Measurements from ENCODE around the gene U2AF1. TPM values are rescaled to one million over a fixed set of nuclear protein-coding genes. Genes with fewer than 3 reads are reported as not detected.
"Not testable (repeated sequence)": the region's sequence is repeated elsewhere in the genome, so short reads cannot be mapped to it uniquely, and the experiment has no call there.

Gene U2AF1
- polyA plus RNA-seq, 1 of the 3 experiments (the other 2 are of a cell fraction) = 206 TPM

DNA sequence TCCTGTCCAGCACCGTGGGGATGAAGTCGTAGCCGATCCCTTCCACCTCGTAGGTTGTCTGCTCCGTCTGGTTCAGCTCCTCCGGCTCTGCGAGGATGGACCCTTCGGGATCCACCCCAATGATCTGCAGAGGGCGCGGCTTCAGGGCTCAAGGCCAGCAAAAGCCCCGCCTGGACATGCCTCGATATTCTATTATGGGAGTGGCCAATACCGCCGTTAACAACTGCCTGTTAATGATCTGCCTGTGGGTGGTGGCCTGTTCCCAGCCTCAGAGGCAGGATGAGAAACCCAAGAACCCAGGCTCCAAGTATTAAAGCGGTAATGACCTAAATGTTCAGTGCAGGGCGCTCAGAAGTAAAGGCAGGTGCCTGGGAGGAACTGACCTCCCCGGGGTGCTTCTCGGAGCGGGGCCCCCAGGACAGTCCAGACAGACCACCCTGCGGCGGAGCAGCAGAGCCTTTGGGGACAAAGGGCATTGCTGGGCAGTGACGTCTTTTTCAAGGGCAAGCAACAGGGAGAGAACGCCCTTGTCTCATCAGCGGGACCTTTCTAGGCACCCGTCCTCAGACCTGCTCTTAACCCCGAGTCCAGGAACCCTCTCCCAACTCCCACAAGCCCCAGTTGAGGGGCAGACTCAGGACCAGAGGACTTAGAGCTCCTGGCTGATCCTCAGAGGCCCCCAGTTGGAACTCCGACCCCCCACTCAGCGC, 44.3 kb downstream of the U2AF1 start:
- H2AFZ ChIP-seq (ENCODE audit: low read depth); H3K27ac ChIP-seq (ENCODE audit: low read depth in 2 of 2, low read length in 1 of 2); H3K27me3 ChIP-seq (ENCODE audit: insufficient read depth); H3K9me3 ChIP-seq; H3K9me2 ChIP-seq; H3K36me3 ChIP-seq (replicated peaks in 1 of 2; ENCODE audit: control insufficient read depth in 1 of 2, insufficient read depth in 2 of 2, low read length in 1 of 2); H3K79me2 ChIP-seq (ENCODE audit: insufficient read depth); DNase-seq; H4K20me1 ChIP-seq (ENCODE audit: insufficient read depth); H3K4me2 ChIP-seq; H3K4me3 ChIP-seq (ENCODE audit: low read depth in 2 of 2, low read length in 1 of 2); H3K9ac ChIP-seq; H3F3A ChIP-seq (replicated peaks; ENCODE audit: insufficient read depth); H3K4me1 ChIP-seq (ENCODE audit: control insufficient read depth in 1 of 2, insufficient read depth in 2 of 2, low read depth in 1 of 2, low read length in 1 of 2); CTCF ChIA-PET; POLR2A ChIA-PET: not testable (repeated sequence)
- WGBS (ENCODE audit: low lambda C conversion rate) = no CpG with 5 or more reads among the region's 28 CpGs

DNA sequence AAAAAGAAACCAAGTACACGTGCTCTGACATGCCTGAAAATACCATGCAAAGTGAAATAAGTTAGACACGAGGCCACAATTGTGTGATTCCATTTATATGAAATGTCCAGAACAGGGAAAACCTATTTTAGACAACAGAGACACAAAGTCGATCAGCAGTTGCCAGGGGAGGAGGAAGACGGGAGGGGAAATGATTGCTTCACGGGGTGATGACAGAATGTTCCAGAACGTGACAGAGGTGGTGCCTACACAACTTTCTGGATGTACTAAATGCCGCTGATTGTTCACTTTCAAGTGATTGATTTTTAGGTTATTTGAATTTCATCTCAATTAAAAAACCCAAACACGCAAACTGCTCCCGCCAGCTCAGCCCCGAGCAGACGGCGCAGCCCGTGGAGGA, 54.3 kb downstream of the U2AF1 start:
- H3F3A ChIP-seq (replicated peaks; ENCODE audit: insufficient read depth); H3K4me3 ChIP-seq (ENCODE audit: low read depth in 2 of 2, low read length in 1 of 2); H4K20me1 ChIP-seq (ENCODE audit: insufficient read depth); H3K9ac ChIP-seq; DNase-seq; H3K9me3 ChIP-seq; H3K27ac ChIP-seq (ENCODE audit: low read depth in 2 of 2, low read length in 1 of 2); H2AFZ ChIP-seq (ENCODE audit: low read depth); CTCF ChIA-PET; POLR2A ChIA-PET; H3K4me1 ChIP-seq (ENCODE audit: control insufficient read depth in 1 of 2, insufficient read depth in 2 of 2, low read depth in 1 of 2, low read length in 1 of 2); H3K79me2 ChIP-seq (ENCODE audit: insufficient read depth); H3K9me2 ChIP-seq; H3K27me3 ChIP-seq (ENCODE audit: insufficient read depth); H3K4me2 ChIP-seq; H3K36me3 ChIP-seq (replicated peaks in 1 of 2; ENCODE audit: control insufficient read depth in 1 of 2, insufficient read depth in 2 of 2, low read length in 1 of 2): not testable (repeated sequence)
- no CpG with 5 or more reads among the region's 13 CpGs for WGBS (ENCODE audit: low lambda C conversion rate)

GRCh38 chr21:43045876-43046821, 61.2 kb downstream of the U2AF1 start:
- H3K4me1 ChIP-seq (ENCODE audit: control insufficient read depth in 1 of 2, insufficient read depth in 2 of 2, low read depth in 1 of 2, low read length in 1 of 2); H3K9me3 ChIP-seq; H3K36me3 ChIP-seq (replicated peaks in 1 of 2; ENCODE audit: control insufficient read depth in 1 of 2, insufficient read depth in 2 of 2, low read length in 1 of 2); H3K9ac ChIP-seq; H3F3A ChIP-seq (replicated peaks; ENCODE audit: insufficient read depth); H3K79me2 ChIP-seq (ENCODE audit: insufficient read depth); CTCF ChIA-PET; H3K27me3 ChIP-seq (ENCODE audit: insufficient read depth); H3K4me2 ChIP-seq; H3K27ac ChIP-seq (ENCODE audit: low read depth in 2 of 2, low read length in 1 of 2); H3K9me2 ChIP-seq; DNase-seq; POLR2A ChIA-PET; H4K20me1 ChIP-seq (ENCODE audit: insufficient read depth); H3K4me3 ChIP-seq (ENCODE audit: low read depth in 2 of 2, low read length in 1 of 2); H2AFZ ChIP-seq (ENCODE audit: low read depth): not testable (repeated sequence)
- WGBS (ENCODE audit: low lambda C conversion rate) = 62% methylated on average over 6 of the region's 21 CpGs

DNA sequence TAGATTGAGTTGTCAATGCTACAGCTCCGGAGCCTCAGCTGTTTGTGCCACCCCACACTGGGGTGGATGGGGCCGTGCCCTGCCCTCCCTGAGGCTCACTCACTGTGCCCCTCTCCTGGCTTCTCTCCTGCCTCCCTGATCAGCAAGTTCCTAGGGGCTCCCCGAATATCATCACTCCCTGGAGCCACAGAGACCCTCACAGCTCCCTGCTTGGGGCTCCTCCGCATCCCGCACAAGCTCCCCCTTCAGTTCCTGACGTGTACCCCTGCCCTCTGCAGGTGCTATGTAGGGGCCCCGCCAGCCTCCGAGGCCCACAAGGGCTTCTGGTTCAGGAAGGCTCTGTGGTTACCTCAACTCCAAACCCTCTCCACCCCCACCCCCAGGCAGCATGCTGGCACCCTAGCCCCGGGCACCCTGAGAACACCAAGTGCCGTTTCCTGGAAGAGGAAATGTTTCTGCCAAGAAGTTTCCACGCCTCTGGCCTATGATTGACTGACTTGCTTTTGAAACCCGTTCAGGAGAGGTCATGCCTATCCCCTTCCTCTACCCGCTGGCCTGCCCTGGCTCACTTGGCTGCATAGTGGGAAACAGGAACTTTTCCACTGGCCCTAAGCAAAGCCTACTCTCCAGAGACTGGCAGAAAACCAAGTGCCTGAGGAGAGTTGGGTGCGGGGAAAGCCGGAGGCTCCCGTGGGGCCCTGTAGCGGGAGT, 62.0 kb downstream of the U2AF1 start:
- H2AFZ ChIP-seq (ENCODE audit: low read depth); H3K9ac ChIP-seq; CTCF ChIA-PET; H3K36me3 ChIP-seq (replicated peaks in 1 of 2; ENCODE audit: control insufficient read depth in 1 of 2, insufficient read depth in 2 of 2, low read length in 1 of 2); H3K27me3 ChIP-seq (ENCODE audit: insufficient read depth); H4K20me1 ChIP-seq (ENCODE audit: insufficient read depth); H3K9me2 ChIP-seq; H3K4me1 ChIP-seq (ENCODE audit: control insufficient read depth in 1 of 2, insufficient read depth in 2 of 2, low read depth in 1 of 2, low read length in 1 of 2); H3F3A ChIP-seq (replicated peaks; ENCODE audit: insufficient read depth); POLR2A ChIA-PET; H3K27ac ChIP-seq (ENCODE audit: low read depth in 2 of 2, low read length in 1 of 2); H3K79me2 ChIP-seq (ENCODE audit: insufficient read depth); DNase-seq; H3K4me2 ChIP-seq; H3K4me3 ChIP-seq (ENCODE audit: low read depth in 2 of 2, low read length in 1 of 2); H3K9me3 ChIP-seq: not testable (repeated sequence)
- WGBS (ENCODE audit: low lambda C conversion rate) = no CpG with 5 or more reads among the region's 17 CpGs

GRCh38 chr21:43044547-43044946, 62.8 kb downstream of the U2AF1 start:
- H3K36me3 ChIP-seq (replicated peaks in 1 of 2; ENCODE audit: control insufficient read depth in 1 of 2, insufficient read depth in 2 of 2, low read length in 1 of 2); H3K79me2 ChIP-seq (ENCODE audit: insufficient read depth); H2AFZ ChIP-seq (ENCODE audit: low read depth); H3K27me3 ChIP-seq (ENCODE audit: insufficient read depth); CTCF ChIA-PET; H4K20me1 ChIP-seq (ENCODE audit: insufficient read depth); H3F3A ChIP-seq (replicated peaks; ENCODE audit: insufficient read depth); H3K4me2 ChIP-seq; H3K4me3 ChIP-seq (ENCODE audit: low read depth in 2 of 2, low read length in 1 of 2); H3K4me1 ChIP-seq (ENCODE audit: control insufficient read depth in 1 of 2, insufficient read depth in 2 of 2, low read depth in 1 of 2, low read length in 1 of 2); H3K9me2 ChIP-seq; H3K27ac ChIP-seq (ENCODE audit: low read depth in 2 of 2, low read length in 1 of 2); H3K9me3 ChIP-seq; POLR2A ChIA-PET; H3K9ac ChIP-seq; DNase-seq: not testable (repeated sequence)
- WGBS (ENCODE audit: low lambda C conversion rate) = no CpG with 5 or more reads among the region's 14 CpGs

DNA sequence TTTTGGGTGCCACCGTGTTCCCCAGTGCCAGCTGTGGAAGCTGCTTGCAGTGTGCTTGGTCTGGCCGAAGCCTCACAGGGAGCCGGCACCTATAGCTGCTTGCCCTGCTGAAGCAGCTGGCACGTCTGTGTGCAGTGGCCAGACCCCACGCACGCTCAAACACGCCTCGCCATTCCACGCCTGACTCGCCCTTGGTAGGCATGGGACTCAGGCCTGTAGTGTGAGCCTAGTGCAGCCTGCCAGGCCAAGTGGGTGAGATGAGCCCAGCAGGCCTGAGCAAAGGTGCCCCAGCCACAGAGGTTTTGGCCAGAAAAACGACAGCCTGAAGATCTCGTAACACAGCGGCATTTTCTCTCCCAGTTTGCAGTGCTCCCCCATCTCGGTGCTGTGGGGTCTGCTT, 64.1 kb downstream of the U2AF1 start:
- WGBS (ENCODE audit: low lambda C conversion rate) = 75% methylated on average over 2 of the region's 14 CpGs
- H3K27ac ChIP-seq (ENCODE audit: low read depth in 2 of 2, low read length in 1 of 2); H4K20me1 ChIP-seq (ENCODE audit: insufficient read depth); DNase-seq; CTCF ChIA-PET; H3K4me3 ChIP-seq (ENCODE audit: low read depth in 2 of 2, low read length in 1 of 2); H3K4me2 ChIP-seq; H3K9ac ChIP-seq; H3K27me3 ChIP-seq (ENCODE audit: insufficient read depth); H3K4me1 ChIP-seq (ENCODE audit: control insufficient read depth in 1 of 2, insufficient read depth in 2 of 2, low read depth in 1 of 2, low read length in 1 of 2); H3K9me2 ChIP-seq; H2AFZ ChIP-seq (ENCODE audit: low read depth); H3F3A ChIP-seq (replicated peaks; ENCODE audit: insufficient read depth); H3K79me2 ChIP-seq (ENCODE audit: insufficient read depth); H3K9me3 ChIP-seq; H3K36me3 ChIP-seq (replicated peaks in 1 of 2; ENCODE audit: control insufficient read depth in 1 of 2, insufficient read depth in 2 of 2, low read length in 1 of 2); POLR2A ChIA-PET: not testable (repeated sequence)
